Mesothelial cell of epicardium (in vitro differentiated cells): ENCODE results near the gene UBXN11. TPM values are rescaled to one million over a fixed set of nuclear protein-coding genes. Genes with fewer than 3 reads are reported as not detected.

ENCODE experiments used
- DNase-seq, 2 experiments: peaks; one replicate each; pipeline ENCODE4 v3.0.0; 2021; ENCODE audit warnings: low spot score in 2 of 2; ENCODE audit not compliant: unreplicated experiment in 2 of 2
- H3K27ac Mint-ChIP-seq: 2 replicates; pipeline ENCODE4 v1.8.0; 2021; ENCODE audit warnings: mixed read lengths
- H3K27me3 Mint-ChIP-seq: 2 replicates; pipeline ENCODE4 v1.8.0; 2021; ENCODE audit warnings: low read depth, mixed read lengths
- H3K36me3 Mint-ChIP-seq: 2 replicates; pipeline ENCODE4 v1.8.0; 2021; ENCODE audit warnings: mixed read lengths
- H3K4me1 Mint-ChIP-seq: 2 replicates; pipeline ENCODE4 v1.8.0; 2021; ENCODE audit warnings: mixed read lengths
- H3K4me3 Mint-ChIP-seq: 2 replicates; pipeline ENCODE4 v1.8.0; 2021; ENCODE audit warnings: mild to moderate bottlenecking, moderate library complexity, mixed read lengths
- H3K9me3 Mint-ChIP-seq: 2 replicates; pipeline ENCODE4 v1.8.0; 2021; ENCODE audit warnings: mixed read lengths
- total RNA-seq: library from RNA; stranded (reverse); gene quantifications from 3 replicates; pipeline ENCODE4 v1.2.1, GENCODE V29; 2021
- TF ChIP-seq, protein P1 (sequence below): fragments of 200-600 bp; sonication (generic); IDR thresholded peaks from one replicate; pipeline ENCODE4 v1.5.0; 2021; ENCODE audit warnings: antibody characterized with exemption; ENCODE audit not compliant: unreplicated experiment

UBXN11 gene
- total RNA-seq, 1 donor from 2014 or later: 29.6 TPM

DNA sequence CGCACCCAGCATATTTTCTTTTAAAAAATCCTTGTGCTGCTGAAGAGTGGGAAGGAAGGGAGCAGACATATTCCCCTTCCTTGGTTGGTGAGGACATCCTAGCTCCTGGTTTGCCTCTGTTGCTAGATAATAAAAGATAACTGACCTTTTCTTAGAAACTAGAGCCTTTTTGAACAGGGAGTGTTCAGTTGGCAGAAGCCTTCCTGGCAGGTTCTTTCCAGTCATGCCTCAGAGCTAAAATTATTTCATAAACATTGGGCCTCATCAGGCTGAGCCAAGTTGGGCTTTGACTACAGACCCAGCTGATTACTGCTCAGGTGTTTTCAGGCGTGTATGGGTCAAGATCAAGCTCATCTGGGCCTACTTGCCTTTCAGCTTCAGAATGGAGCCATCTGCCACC is 49.2 kb downstream of the UBXN11 start:
- Mint-ChIP-seq H3K27ac (no peak overlapping the region), H3K27me3 (no peaks in the 10 kb centered on the region), H3K4me3 (no peak overlapping the region), H3K9me3 (no peaks in the 10 kb centered on the region), H3K4me1 (no peaks in the 10 kb centered on the region), H3K36me3 (peaks cover 44% of the 10 kb centered on the region)
- DNase-seq: no peak
- TF ChIP-seq, protein P1, sequence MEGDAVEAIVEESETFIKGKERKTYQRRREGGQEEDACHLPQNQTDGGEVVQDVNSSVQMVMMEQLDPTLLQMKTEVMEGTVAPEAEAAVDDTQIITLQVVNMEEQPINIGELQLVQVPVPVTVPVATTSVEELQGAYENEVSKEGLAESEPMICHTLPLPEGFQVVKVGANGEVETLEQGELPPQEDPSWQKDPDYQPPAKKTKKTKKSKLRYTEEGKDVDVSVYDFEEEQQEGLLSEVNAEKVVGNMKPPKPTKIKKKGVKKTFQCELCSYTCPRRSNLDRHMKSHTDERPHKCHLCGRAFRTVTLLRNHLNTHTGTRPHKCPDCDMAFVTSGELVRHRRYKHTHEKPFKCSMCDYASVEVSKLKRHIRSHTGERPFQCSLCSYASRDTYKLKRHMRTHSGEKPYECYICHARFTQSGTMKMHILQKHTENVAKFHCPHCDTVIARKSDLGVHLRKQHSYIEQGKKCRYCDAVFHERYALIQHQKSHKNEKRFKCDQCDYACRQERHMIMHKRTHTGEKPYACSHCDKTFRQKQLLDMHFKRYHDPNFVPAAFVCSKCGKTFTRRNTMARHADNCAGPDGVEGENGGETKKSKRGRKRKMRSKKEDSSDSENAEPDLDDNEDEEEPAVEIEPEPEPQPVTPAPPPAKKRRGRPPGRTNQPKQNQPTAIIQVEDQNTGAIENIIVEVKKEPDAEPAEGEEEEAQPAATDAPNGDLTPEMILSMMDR: no peak

DNA sequence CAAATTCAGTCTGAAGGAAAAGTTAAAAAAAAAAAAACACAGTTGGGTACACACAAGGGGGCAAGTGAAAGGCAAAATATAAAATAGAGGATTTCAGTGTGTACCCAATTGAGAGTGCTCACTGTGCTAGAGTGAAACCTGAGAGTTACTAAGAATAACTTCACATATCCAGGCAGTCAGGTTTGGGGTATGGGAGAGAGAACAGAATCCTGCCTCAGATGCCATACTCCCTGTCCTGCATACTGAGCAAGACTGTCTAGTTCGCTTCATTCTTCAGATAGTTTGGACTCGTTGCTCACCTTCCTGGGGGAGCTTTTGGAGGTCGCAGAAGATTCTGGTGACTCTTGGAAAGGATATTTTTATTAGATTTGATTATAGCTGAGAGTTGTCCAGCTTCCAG is 52.0 kb downstream of the UBXN11 start:
- no peak overlapping the region for H3K4me3 Mint-ChIP-seq
- no peaks in the 10 kb centered on the region for H3K27me3 Mint-ChIP-seq
- TF ChIP-seq, protein P1: no peak
- DNase-seq: no peak
- peaks cover 2% of the 10 kb centered on the region for H3K9me3 Mint-ChIP-seq
- no peaks in the 10 kb centered on the region for H3K4me1 Mint-ChIP-seq
- H3K36me3 Mint-ChIP-seq: peaks cover 40% of the 10 kb centered on the region
- H3K27ac Mint-ChIP-seq: no peak overlapping the region

DNA sequence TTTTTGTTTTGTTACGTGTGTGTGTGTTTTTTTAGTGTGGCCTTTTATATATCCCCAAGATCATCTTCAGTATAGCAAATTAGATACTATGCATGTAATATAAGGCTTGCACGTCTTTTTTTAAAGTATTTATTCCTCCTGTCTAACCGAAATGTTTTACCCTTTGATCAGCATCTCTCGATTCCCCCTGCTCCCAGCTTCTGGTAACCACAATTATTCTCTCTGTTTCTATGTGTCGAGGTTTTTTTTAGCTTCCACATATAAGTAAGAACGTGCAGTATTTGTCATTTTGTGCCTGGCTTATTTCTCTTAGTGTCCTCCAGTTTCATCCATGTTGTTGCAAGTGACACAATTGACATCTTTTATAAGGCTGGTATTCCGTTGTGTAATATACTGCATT is 53.7 kb downstream of the UBXN11 start:
- Mint-ChIP-seq H3K27me3 (no peaks in the 10 kb centered on the region), H3K4me3 (no peak overlapping the region), H3K27ac (no peak overlapping the region), H3K9me3 (peaks cover 3% of the 10 kb centered on the region), H3K4me1 (no peaks in the 10 kb centered on the region), H3K36me3 (peaks cover 32% of the 10 kb centered on the region)
- DNase-seq: no peak
- TF ChIP-seq, protein P1: no peak

DNA sequence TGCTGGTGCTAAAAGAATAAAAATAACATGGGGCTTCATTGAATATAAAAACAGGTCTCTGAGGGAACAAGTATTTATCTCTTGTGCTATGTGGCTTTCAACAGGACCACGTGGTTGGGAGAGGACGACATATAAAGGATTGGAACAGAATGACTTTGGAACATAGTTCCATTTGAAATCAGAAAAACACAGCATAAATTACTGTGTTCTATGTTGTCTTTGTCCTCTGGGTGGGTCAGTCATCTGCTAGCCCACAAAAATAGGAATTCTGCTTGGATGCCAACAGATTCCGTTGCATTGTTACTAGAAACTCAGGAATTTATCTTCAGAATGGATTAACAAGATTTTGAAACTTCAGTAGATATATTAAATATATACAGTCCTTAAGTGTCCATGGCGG is 66.5 kb downstream of the UBXN11 start:
- no peak for DNase-seq
- TF ChIP-seq, protein P1: no peak
- Mint-ChIP-seq H3K9me3 (no peaks in the 10 kb centered on the region), H3K4me3 (no peak overlapping the region), H3K27me3 (no peaks in the 10 kb centered on the region), H3K4me1 (peaks cover 24% of the 10 kb centered on the region), H3K36me3 (peaks cover 6% of the 10 kb centered on the region), H3K27ac (peak overlapping the region; percentile 19)

DNA sequence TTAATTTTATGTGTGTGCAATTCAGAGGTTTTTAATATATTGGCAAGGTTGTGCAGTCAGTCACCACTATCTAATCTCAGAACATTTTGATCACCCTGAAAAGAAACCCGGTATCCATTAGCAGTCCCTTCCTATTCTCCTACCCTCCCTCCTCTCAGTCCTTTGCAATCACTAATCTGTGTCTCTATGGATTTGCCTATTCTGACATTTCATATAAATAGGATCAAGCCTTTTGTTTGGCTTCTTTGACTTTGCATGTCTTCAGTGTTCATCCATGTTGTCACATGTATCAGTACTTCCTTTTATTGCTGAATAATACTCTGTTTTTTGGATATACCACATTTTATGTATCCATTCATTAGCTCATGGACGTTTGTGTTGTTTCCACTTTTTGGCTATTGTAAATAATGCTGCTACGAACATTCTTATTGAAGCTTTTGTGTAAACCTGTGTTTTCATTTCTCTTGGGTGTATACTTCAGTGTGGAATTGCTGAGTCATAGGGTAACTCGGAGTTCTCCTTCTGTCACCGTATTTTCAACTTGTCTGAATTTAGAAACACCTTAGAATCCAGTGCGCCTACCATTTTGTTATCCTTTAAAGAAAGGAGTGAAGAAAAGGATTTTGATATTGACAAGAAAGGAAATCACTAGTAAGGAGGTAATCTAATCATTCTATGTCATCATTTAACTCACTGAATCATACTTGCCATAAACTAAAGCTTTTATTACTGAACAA is 69.0 kb downstream of the UBXN11 start:
- Mint-ChIP-seq H3K4me3 (no peak overlapping the region), H3K9me3 (no peaks in the 10 kb centered on the region), H3K4me1 (peaks cover 31% of the 10 kb centered on the region), H3K27ac (peak overlapping the region; percentile 72), H3K27me3 (no peaks in the 10 kb centered on the region), H3K36me3 (no peaks in the 10 kb centered on the region)
- TF ChIP-seq, protein P1: no peak
- no peak for DNase-seq
